SIG-M5 treated with dmso at 0.1 percent for 504 hours (cell line): Measurements from ENCODE around the gene DAPK2.

Experiments
- DNase-seq: peaks from one replicate; lab custom pipeline; 2025; ENCODE audit not compliant: unreplicated experiment; lab: John Stamatoyannopoulos, UW

Gene DAPK2

GRCh38 chr15:63998489-63998888 is 47.8 kb downstream of the DAPK2 start:
- DNase-seq: no peak

GRCh38 chr15:63997715-63998442 is 48.4 kb downstream of the DAPK2 start:
- no peak for DNase-seq

- no peak for DNase-seq
These were observed 49.4 kb downstream of the DAPK2 start for GRCh38 chr15:63996794-63997357.

- no peak for DNase-seq
These were observed 50.5 kb downstream of the DAPK2 start for GRCh38 chr15:63995789-63996188.

- no peak for DNase-seq
These were observed 52.1 kb downstream of the DAPK2 start for GRCh38 chr15:63994073-63994600.

GRCh38 chr15:63992300-63992699 is 54.0 kb downstream of the DAPK2 start:
- no peak for DNase-seq

- no peak for DNase-seq
These were observed 54.6 kb downstream of the DAPK2 start for GRCh38 chr15:63991706-63992105.

GRCh38 chr15:63990454-63990853 is 55.8 kb downstream of the DAPK2 start:
- DNase-seq: no peak

- no peak for DNase-seq
These were observed 58.4 kb downstream of the DAPK2 start for GRCh38 chr15:63987796-63988378.

GRCh38 chr15:63986751-63987341 is 59.4 kb downstream of the DAPK2 start:
- peak; percentile 92 for DNase-seq

GRCh38 chr15:63986185-63986680 is 60.1 kb downstream of the DAPK2 start:
- DNase-seq: no peak

- DNase-seq: no peak
These were observed 60.8 kb downstream of the DAPK2 start for GRCh38 chr15:63985221-63986184.

- DNase-seq: no peak
These were observed 62.0 kb downstream of the DAPK2 start for GRCh38 chr15:63984331-63984730.

GRCh38 chr15:63983061-63983711 is 63.1 kb downstream of the DAPK2 start:
- DNase-seq: no peak

- no peak for DNase-seq
These were observed 63.9 kb downstream of the DAPK2 start for GRCh38 chr15:63982381-63982854.

GRCh38 chr15:63981596-63982320 is 64.5 kb downstream of the DAPK2 start:
- no peak for DNase-seq

- no peak for DNase-seq
These were observed 67.0 kb downstream of the DAPK2 start for GRCh38 chr15:63979262-63979793.

GRCh38 chr15:63978511-63979261 is 67.6 kb downstream of the DAPK2 start:
- no peak for DNase-seq
